ENCODE data around the gene RALGPS2.

The RALGPS2 gene

DNA sequence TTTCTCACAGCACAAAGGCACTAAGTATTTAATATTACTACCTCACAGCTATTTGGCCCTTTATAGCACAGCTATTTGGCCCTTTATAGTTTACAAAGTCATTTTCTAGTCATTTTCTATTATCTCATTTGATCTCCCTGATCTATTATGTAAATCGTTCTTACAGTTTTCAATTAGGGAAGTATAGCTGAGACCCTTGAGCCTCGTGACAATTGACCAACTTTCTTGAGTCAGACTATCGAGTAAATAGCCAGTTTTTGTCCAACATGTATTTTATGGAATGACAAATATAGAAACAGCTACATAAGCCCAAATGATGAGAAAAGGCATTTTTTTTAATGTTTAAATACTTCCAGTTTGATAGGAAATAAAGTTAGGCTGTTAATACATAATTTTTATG is 152.9 kb downstream of the RALGPS2 start:
- H3K4me3 Mint-ChIP-seq = no peak overlapping the region
- no peaks in the 10 kb centered on the region for H3K27me3 Mint-ChIP-seq
- H3K36me3 Mint-ChIP-seq = peaks cover 23% of the 10 kb centered on the region
- H3K4me1 Mint-ChIP-seq = peaks cover 7% of the 10 kb centered on the region
- ATAC-seq = no peak
- no peaks in the 10 kb centered on the region for H3K9me3 Mint-ChIP-seq
- H3K27ac Mint-ChIP-seq = no peak overlapping the region

DNA sequence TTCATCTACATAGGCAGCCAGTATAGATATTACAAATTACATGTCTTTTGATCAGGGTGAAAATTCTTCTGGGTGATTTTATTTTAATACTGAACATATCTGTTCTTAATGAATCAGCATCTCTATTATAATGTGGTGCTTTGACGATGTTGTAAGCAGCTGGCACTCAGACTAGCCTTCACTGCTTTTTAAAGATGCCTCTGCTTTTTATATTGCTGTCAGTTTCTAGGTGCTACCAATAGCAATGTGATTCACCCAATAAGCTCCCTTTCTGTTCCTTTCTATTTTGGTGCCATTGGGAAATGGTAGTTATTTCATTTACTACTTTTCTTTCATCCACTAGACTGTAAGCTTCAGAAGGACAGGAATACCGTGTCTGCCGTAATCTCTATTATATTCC is 156.9 kb downstream of the RALGPS2 start:
- H3K9me3 Mint-ChIP-seq = no peaks in the 10 kb centered on the region
- H3K4me3 Mint-ChIP-seq = no peak overlapping the region
- H3K27ac Mint-ChIP-seq = no peak overlapping the region
- H3K4me1 Mint-ChIP-seq = peaks cover 11% of the 10 kb centered on the region
- peaks cover 24% of the 10 kb centered on the region for H3K36me3 Mint-ChIP-seq
- ATAC-seq = no peak
- no peaks in the 10 kb centered on the region for H3K27me3 Mint-ChIP-seq

DNA sequence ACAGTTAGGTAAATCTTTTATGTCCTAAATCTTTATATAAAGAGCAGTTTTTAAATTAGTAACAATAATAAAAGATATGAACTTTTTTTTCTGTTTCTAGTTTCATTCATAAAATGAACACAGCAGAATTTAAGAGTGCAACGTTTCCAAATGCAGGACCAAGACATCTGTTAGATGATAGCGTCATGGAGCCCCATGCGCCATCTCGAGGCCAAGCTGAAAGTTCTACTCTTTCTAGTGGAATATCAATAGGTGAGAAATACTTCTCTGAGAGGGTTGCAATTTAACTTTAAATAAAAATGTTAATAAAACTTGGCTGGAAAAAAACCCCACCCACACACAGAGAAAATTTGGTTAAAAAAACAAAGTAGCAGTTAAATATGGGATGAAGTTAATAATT is 160.8 kb downstream of the RALGPS2 start:
- Mint-ChIP-seq H3K36me3 (peaks cover 24% of the 10 kb centered on the region), H3K27ac (peak overlapping the region; percentile 75), H3K4me3 (no peak overlapping the region), H3K9me3 (no peaks in the 10 kb centered on the region), H3K27me3 (no peaks in the 10 kb centered on the region), H3K4me1 (peaks cover 13% of the 10 kb centered on the region)
- no peak for ATAC-seq

DNA sequence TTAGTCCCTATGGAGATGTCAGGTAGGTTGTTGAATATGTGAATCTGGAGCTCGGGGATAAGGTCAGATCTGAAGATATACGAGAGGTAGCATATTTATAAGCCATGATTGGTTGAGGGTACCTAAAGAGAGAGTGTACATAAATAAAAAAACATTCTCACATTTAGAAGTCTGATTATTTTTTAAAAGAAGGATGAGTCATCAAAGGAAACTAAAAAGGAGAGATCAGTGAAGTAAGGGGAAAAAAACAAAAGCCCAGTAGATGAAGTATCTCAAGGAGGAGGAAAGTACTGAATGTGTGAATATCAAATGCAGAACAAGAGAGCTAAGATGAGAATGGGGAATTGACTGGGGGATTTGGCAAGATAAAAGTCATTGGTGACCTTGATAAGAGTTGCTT is 161.5 kb downstream of the RALGPS2 start:
- Mint-ChIP-seq H3K27me3 (no peaks in the 10 kb centered on the region), H3K36me3 (peaks cover 19% of the 10 kb centered on the region), H3K4me3 (no peak overlapping the region), H3K27ac (peak overlapping the region; percentile 75), H3K4me1 (peaks cover 13% of the 10 kb centered on the region), H3K9me3 (no peaks in the 10 kb centered on the region)
- ATAC-seq = no peak

DNA sequence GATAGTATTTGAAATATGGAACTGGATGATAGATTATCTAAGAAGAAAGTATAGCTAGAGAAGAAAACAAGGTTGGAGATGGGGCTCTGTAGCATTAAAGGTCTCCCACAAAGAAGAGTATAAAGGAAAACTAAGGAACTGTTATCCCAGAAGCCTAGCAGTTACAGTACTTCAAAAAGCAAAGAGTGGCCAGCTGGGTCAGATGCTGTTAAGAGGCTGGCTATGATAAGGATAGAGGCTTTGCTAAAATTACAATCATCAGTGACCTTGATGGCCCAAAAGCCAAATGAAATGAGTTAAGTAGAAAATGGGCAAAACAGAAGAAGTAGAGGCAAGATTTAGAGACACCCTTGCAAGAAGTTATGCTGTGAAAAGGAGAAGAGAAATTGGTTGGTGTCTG is 170.9 kb downstream of the RALGPS2 start:
- H3K27me3 Mint-ChIP-seq = no peaks in the 10 kb centered on the region
- no peak overlapping the region for H3K4me3 Mint-ChIP-seq
- H3K36me3 Mint-ChIP-seq = peaks cover 47% of the 10 kb centered on the region
- H3K27ac Mint-ChIP-seq = peak overlapping the region; percentile 33
- no peak for ATAC-seq
- peaks cover 11% of the 10 kb centered on the region for H3K4me1 Mint-ChIP-seq
- peaks cover 9% of the 10 kb centered on the region for H3K9me3 Mint-ChIP-seq

DNA sequence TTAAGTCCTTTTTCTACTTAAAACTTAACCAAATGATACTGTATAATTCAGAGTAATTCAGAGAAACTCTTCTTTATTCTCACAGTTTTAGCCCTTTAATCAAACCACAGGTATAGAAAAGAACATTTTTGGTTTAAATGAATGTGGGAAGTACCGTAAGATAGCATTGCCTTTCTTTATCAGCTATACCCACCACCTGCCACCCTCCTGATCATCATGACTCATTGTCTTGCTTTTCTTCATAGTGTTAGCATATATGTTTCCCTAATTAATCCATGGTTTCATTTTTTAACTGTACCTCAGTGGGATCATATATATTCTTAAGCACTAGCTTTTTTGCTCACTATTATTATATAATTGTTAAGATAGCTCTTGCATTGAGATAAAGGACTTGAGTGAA is 173.4 kb downstream of the RALGPS2 start:
- Mint-ChIP-seq H3K9me3 (peaks cover 9% of the 10 kb centered on the region), H3K36me3 (peaks cover 64% of the 10 kb centered on the region), H3K27me3 (no peaks in the 10 kb centered on the region), H3K4me1 (peaks cover 11% of the 10 kb centered on the region), H3K27ac (no peak overlapping the region), H3K4me3 (no peak overlapping the region)
- no peak for ATAC-seq

DNA sequence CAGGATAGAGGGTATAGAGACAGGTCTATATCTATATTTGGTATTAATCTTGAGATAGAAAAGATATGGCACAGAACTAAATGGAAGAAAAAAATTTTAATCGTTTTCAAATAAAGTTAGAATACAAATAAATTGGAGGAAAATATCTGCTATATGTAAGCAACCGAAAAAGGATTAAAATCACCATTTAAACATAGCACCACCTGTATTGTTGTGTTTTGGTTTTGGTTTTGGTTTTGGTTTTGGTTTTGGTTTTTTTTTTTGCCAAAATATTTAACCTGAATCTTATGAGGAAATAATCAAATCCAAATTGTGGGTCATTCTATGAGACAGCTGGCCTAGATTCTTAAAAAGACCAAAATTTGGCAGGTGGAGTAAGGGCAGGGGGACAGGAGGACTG is 174.4 kb downstream of the RALGPS2 start:
- Mint-ChIP-seq H3K4me3 (no peak overlapping the region), H3K9me3 (peaks cover 9% of the 10 kb centered on the region), H3K27me3 (no peaks in the 10 kb centered on the region), H3K4me1 (peaks cover 16% of the 10 kb centered on the region), H3K36me3 (peaks cover 69% of the 10 kb centered on the region), H3K27ac (peak overlapping the region; percentile 78)
- no peak for ATAC-seq

DNA sequence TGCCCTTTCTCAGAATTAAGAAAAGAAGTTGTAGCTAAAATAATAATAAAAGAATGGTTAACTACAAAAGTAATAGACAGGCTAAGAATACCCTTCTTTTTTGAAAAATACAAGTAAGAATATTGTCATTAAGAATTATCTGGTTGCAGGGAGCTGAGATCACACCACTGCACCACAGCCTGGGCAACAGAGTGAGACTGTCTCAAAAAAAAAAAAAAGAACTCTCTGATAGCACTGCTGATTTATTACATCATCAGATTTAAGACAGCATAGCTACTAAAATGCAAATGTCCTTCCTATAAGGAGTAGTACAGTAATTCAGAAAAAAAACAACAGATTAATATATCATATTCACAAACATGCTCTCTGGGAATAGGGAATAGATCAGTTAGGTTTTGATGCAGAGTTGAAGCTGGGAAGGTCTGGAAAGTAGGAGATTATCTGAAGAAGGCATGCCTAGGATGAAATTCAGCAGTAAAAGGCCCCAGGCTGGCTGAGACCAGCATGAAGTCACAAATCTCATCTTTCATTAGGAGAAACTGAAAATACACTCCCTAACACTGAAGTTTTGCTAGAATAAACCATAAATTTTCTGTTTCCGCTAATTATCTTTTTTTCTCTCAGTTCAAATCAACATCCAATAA is 176.6 kb downstream of the RALGPS2 start:
- H3K27ac Mint-ChIP-seq = no peak overlapping the region

DNA sequence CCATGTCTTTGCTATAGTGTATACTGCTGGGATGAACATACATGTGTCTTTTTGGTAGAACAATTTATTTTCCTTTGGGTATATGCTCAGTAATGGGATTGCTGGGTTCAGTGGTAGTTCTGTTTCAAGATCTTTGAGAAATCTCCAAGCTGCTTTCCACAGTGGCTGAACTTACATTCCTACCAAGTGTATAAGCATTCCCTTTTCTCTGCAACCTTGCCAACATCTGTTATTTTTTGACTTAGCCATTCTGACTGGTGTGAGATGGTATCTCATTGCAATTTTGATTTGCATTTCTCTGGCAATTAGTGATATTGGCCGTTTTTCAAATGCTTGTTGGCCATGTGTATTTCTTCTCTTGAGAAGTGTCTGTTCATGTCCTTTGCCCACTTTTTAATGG is 183.3 kb downstream of the RALGPS2 start:
- ATAC-seq = no peak
- Mint-ChIP-seq H3K9me3 (peaks cover 12% of the 10 kb centered on the region), H3K27me3 (no peaks in the 10 kb centered on the region), H3K4me1 (peaks cover 56% of the 10 kb centered on the region), H3K36me3 (peaks cover 82% of the 10 kb centered on the region), H3K4me3 (no peak overlapping the region), H3K27ac (no peak overlapping the region)

More for the DNA sequence above, 176.6 kb downstream of the RALGPS2 start:
- H3K4me3 Mint-ChIP-seq = no peak overlapping the region
- peaks cover 24% of the 10 kb centered on the region for H3K4me1 Mint-ChIP-seq
- no peaks in the 10 kb centered on the region for H3K27me3 Mint-ChIP-seq
- ATAC-seq = no peak
- H3K36me3 Mint-ChIP-seq = peaks cover 65% of the 10 kb centered on the region
- H3K9me3 Mint-ChIP-seq = peaks cover 2% of the 10 kb centered on the region

DNA sequence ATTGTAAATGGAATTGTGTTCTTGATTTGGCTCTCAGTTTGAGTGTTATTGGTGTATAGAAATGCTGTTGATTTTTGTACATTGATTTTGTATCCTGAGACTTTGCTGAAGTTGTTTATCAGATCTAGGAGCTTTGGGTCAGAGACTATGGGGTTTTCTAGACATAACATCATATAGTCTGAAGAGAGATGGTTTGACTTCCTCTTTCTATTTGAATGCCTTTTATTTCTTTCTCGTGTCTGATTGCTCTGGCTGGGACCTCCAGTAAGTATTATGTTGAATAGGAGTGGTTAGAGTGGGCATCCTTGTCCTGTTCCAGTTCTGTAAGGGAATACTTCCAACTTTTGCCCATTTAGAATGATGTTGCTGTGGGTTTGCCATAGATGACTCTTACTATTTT is 185.0 kb downstream of the RALGPS2 start:
- Mint-ChIP-seq H3K27ac (peak overlapping the region; percentile 84), H3K4me1 (peaks cover 61% of the 10 kb centered on the region), H3K36me3 (peaks cover 80% of the 10 kb centered on the region), H3K4me3 (no peak overlapping the region), H3K27me3 (no peaks in the 10 kb centered on the region), H3K9me3 (peaks cover 10% of the 10 kb centered on the region)
- peak; percentile 53 for ATAC-seq

DNA sequence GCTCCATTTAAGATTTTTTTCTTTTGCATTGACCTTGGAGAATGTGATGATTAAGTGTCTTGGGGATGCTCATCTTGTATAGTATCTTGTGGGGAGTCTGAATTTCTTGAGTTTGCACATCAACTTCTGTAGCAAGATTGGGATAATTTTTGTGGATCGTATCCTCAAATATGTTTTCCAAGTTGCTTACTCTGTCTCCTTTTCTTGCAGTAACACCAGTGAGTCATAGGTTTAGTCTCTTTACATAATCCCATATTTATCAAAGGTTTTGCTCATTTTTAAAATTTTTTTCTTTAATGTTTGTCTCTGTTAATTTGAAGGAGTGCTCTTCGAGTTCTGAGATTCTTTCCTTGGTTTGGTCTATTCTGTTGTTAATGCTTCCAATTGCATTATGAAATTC is 187.6 kb downstream of the RALGPS2 start:
- H3K4me3 Mint-ChIP-seq = no peak overlapping the region
- H3K27ac Mint-ChIP-seq = peak overlapping the region; percentile 84
- peaks cover 83% of the 10 kb centered on the region for H3K36me3 Mint-ChIP-seq
- H3K4me1 Mint-ChIP-seq = peaks cover 78% of the 10 kb centered on the region
- no peak for ATAC-seq
- H3K9me3 Mint-ChIP-seq = peaks cover 10% of the 10 kb centered on the region
- no peaks in the 10 kb centered on the region for H3K27me3 Mint-ChIP-seq

DNA sequence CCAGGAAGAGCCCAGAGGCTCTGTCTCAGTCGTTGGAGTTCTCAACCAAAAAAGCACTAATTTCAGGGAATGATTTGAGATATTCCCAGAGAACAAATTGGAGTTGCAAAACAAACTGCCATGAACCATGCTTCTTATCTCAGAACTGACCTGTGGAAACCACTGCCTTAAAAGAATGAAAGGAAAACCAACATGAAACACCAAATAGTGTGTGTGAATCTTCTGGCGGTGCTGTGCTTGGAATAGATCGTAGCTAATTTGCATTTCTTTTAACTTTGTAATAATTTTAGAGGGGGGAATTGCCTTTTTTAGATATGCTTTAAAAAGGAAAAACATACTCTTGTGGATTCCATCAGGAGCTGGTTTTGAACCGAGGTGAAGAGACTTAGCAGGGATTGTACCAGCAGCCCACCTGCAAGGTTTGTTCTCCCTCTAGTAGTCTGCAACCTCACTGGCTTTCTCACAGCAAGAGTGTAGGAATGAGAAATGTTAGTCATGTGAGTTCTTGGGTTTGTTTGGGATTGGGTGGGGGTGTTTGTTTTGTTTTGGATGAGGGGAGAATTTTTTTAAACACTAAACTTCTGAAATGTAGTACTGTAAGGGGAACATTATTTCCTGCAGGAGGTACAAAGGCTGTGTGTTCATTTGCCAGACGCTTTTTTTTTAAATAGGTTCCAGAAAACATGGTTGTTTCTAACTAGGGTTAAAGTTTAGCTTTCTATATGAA is 191.6 kb downstream of the RALGPS2 start:
- H3K27ac Mint-ChIP-seq = peak overlapping the region; percentile 73
- no peaks in the 10 kb centered on the region for H3K9me3 Mint-ChIP-seq
- peak overlapping the region; percentile 28 for H3K4me3 Mint-ChIP-seq
- peaks cover 56% of the 10 kb centered on the region for H3K4me1 Mint-ChIP-seq
- peaks cover 59% of the 10 kb centered on the region for H3K36me3 Mint-ChIP-seq
- no peaks in the 10 kb centered on the region for H3K27me3 Mint-ChIP-seq
- ATAC-seq = no peak

DNA sequence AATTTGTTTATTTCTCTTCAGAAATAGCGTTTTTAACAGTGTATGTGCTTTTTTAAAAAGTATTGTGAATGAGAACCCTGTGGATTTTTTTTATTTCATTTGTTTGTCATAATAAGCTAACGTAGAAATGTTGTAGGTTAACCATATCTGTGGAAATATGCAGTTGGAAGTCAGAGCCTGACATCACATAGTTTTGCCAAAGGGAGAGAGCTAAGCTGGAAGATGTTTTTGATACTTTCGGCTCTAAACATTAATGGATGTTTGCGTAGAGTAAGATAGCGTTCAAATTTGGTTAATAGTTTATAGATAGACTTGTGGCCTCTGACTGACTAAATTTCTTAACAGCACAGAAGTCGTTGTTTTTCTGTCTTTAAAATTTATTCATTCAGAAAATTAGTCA is 193.3 kb downstream of the RALGPS2 start:
- no peaks in the 10 kb centered on the region for H3K9me3 Mint-ChIP-seq
- peaks cover 55% of the 10 kb centered on the region for H3K36me3 Mint-ChIP-seq
- no peak for ATAC-seq
- no peak overlapping the region for H3K27ac Mint-ChIP-seq
- no peaks in the 10 kb centered on the region for H3K27me3 Mint-ChIP-seq
- peaks cover 47% of the 10 kb centered on the region for H3K4me1 Mint-ChIP-seq
- no peak overlapping the region for H3K4me3 Mint-ChIP-seq

DNA sequence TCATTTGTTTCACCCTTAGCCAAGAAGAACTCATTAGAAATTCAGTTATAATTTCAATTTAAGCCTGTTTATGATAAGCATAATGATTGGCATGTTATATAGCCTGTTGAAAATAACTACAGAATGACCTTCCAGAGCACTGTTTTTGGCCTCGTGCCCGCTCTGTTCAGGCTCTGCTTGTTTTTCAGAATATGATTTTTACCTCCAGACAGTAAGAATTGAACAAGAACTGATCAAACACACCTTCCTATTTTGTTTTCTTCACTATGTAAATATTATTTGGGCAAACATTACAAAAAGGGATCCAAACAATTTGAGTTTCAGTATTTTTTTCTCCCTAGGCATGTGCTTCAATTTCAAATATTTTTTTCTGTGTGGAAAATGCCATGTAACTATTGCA is 193.9 kb downstream of the RALGPS2 start:
- H3K9me3 Mint-ChIP-seq = no peaks in the 10 kb centered on the region
- peaks cover 41% of the 10 kb centered on the region for H3K4me1 Mint-ChIP-seq
- H3K27ac Mint-ChIP-seq = no peak overlapping the region
- H3K4me3 Mint-ChIP-seq = no peak overlapping the region
- ATAC-seq = no peak
- H3K27me3 Mint-ChIP-seq = no peaks in the 10 kb centered on the region
- peaks cover 55% of the 10 kb centered on the region for H3K36me3 Mint-ChIP-seq

DNA sequence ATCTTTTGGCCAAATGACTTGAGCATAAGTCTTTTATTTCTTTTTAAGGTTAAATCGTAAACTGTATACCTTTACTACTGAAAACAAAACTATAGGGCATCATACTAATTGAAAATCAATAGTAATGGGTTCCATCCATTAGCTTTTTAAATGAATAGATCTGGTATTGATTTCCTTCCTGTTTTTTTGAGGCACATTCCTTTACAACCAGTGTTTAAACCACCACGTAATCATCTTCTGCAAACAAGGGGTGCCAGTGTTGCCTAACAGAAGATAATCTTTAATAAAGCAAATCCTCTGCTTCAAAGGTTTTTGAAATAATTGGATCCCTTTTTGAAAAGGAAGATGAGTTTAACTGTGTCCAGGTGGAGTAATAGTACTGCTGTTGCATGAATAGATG is 194.5 kb downstream of the RALGPS2 start:
- Mint-ChIP-seq H3K27ac (no peak overlapping the region), H3K4me3 (no peak overlapping the region), H3K36me3 (peaks cover 55% of the 10 kb centered on the region), H3K9me3 (no peaks in the 10 kb centered on the region), H3K4me1 (peaks cover 40% of the 10 kb centered on the region), H3K27me3 (no peaks in the 10 kb centered on the region)
- ATAC-seq = no peak

DNA sequence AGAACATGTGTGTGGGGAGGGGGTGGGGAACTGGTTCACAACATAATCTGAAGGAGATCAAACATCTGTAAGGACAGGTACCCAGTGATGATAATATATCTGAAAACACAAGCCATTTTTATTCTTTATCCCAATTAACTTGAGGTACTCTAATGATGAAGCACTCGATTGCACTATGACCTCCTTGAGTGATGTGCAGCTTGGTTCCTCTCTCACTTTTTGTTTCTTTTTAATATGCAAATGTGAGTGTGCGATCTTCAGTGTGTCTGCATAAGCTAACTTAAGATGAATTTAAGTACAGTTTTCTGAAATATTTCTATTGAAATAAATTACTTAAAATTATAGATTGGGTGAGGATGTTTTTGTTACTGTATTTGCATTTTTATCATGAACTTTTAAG is 196.5 kb downstream of the RALGPS2 start:
- H3K27ac Mint-ChIP-seq = no peak overlapping the region
- no peaks in the 10 kb centered on the region for H3K9me3 Mint-ChIP-seq
- H3K4me1 Mint-ChIP-seq = peaks cover 40% of the 10 kb centered on the region
- peaks cover 48% of the 10 kb centered on the region for H3K36me3 Mint-ChIP-seq
- H3K4me3 Mint-ChIP-seq = no peak overlapping the region
- H3K27me3 Mint-ChIP-seq = no peaks in the 10 kb centered on the region
- ATAC-seq = peak; percentile 65
